Keratinocyte (primary cell): ENCODE data around the gene PCDHA4. TPM values are rescaled to one million over a fixed set of nuclear protein-coding genes. Genes with fewer than 3 reads are reported as not detected.

Experiments
- DNase-seq: peaks from one replicate; pipeline ENCODE4 v3.0.0-alpha.2; 2011; ENCODE audit warnings: low read depth, missing footprints, low spot score
- FAIRE-seq: peaks from 2 replicates; lab custom pipeline; 2011; peaks lifted over from hg19 to GRCh38; lab: Jason Lieb, UNC
- H2AFZ ChIP-seq: 2 replicates; pipeline ENCODE4 v1.6.0; 2012; ENCODE audit warnings: low read length, control low read depth, inconsistent platforms; ENCODE audit not compliant: control insufficient read depth
- H3K27ac ChIP-seq: 2 replicates; pipeline ENCODE4 v1.5.1; 2011; ENCODE audit warnings: low read length; ENCODE audit not compliant: control insufficient read depth, insufficient read depth
- H3K27me3 ChIP-seq: 3 replicates; pipeline ENCODE4 v1.6.0; 2011; ENCODE audit warnings: low read length; ENCODE audit not compliant: control insufficient read depth, insufficient read depth; ENCODE audit errors: extremely low read depth
- H3K36me3 ChIP-seq, 2 experiments: 2 replicates in 1 of 2; 3 replicates in 1 of 2; pipeline ENCODE4 v1.5.1; 2011; ENCODE audit warnings: low read length in 2 of 2, mild to moderate bottlenecking in 1 of 2; ENCODE audit not compliant: control insufficient read depth in 2 of 2, insufficient read depth in 2 of 2; ENCODE audit errors: extremely low read depth in 1 of 2
- H3K4me1 ChIP-seq: 3 replicates; pipeline ENCODE4 v1.5.1; 2011; ENCODE audit warnings: low read length; ENCODE audit not compliant: control insufficient read depth, insufficient read depth; ENCODE audit errors: extremely low read depth
- H3K4me2 ChIP-seq: 3 replicates; pipeline ENCODE4 v1.6.0; 2011; ENCODE audit warnings: low read depth, low read length; ENCODE audit not compliant: control insufficient read depth, insufficient read depth; ENCODE audit errors: extremely low read depth
- H3K4me3 ChIP-seq, 3 experiments: fragments of 200-600 bp in 1 of 3; sonication (generic) in 1 of 3; 2 replicates in 2 of 3; 3 replicates in 1 of 3; pipeline ENCODE4 v1.5.1; 2011 to 2016; ENCODE audit warnings: low read length in 3 of 3, mild to moderate bottlenecking in 3 of 3, control low read depth in 2 of 3, inconsistent platforms in 1 of 3, low read depth in 1 of 3, mixed read lengths in 1 of 3, mixed run types in 1 of 3, moderate library complexity in 1 of 3; ENCODE audit not compliant: control insufficient read depth in 2 of 3, insufficient read depth in 2 of 3; ENCODE audit errors: extremely low read depth in 1 of 3
- H3K79me2 ChIP-seq: 2 replicates; pipeline ENCODE4 v1.6.0; 2012; ENCODE audit warnings: low read length; ENCODE audit not compliant: control insufficient read depth, insufficient read depth
- H3K9ac ChIP-seq: 3 replicates; pipeline ENCODE4 v1.6.0; 2011; ENCODE audit warnings: low read length; ENCODE audit not compliant: control insufficient read depth, insufficient read depth; ENCODE audit errors: extremely low read depth
- H3K9me1 ChIP-seq: 3 replicates; pipeline ENCODE4 v1.6.0; 2011; ENCODE audit warnings: low read length; ENCODE audit not compliant: control insufficient read depth, insufficient read depth; ENCODE audit errors: extremely low read depth
- H3K9me3 ChIP-seq: 2 replicates; pipeline ENCODE4 v1.5.1; 2012; ENCODE audit warnings: low read depth, low read length; ENCODE audit not compliant: control insufficient read depth
- H4K20me1 ChIP-seq: 3 replicates; pipeline ENCODE4 v1.6.0; 2011; ENCODE audit warnings: low read length; ENCODE audit not compliant: control insufficient read depth, insufficient read depth; ENCODE audit errors: extremely low read depth
- CTCF ChIP-seq, 3 experiments: IDR thresholded peaks in 1 of 3; conservative IDR thresholded peaks in 1 of 3; optimal IDR thresholded peaks in 1 of 3; 2 replicates in 2 of 3; 3 replicates in 1 of 3; pipeline versions ENCODE3 to v1.5.1; 2011; ENCODE audit warnings: low read length in 3 of 3, mild to moderate bottlenecking in 3 of 3, moderate library complexity in 2 of 3, control low read depth in 1 of 3, inconsistent platforms in 1 of 3; ENCODE audit not compliant: insufficient read depth in 2 of 3; ENCODE audit errors: extremely low read depth in 1 of 3
- EZH2 ChIP-seq: IDR thresholded peaks from one replicate; pipeline ENCODE4 v1.6.1; 2012; ENCODE audit warnings: inconsistent platforms, mild to moderate bottlenecking, low read length, moderate library complexity
- dilution Hi-C: fragments of 300-500 bp; cut with MboI; formaldehyde crosslinking; loops from one replicate; pipeline ENCODE4 v1.7.0; 2020; ENCODE audit warnings: low sequenced_read_pairs; ENCODE audit not compliant: extremely low pct_ligation_motif_present
- polyA plus RNA-seq, 5 experiments: library from polyadenylated mRNA; depleted of rRNA in 3 of 5; stranded (reverse) in 3 of 5; stranded (forward) in 1 of 5; unstranded in 1 of 5; fragments of >200 nt; gene quantifications; 1 replicate in 1 of 5; 2 replicates in 3 of 5; 3 replicates in 1 of 5; pipeline versions ENCODE4 v1.2.1 to v1.2.3, GENCODE V29; 2011 to 2012; ENCODE audit warnings: missing spikeins in 2 of 5, low read depth in 1 of 5, low replicate concordance in 1 of 5

The PCDHA4 gene
- polyA plus RNA-seq, 1 donor (not counting 4 experiments of a cell fraction or from before 2014, with no cell fraction given), result 0.01 TPM

GRCh38 chr5:140857987-140858240 lies 51.0 kb downstream of the PCDHA4 start:
- no peaks in the 10 kb centered on the region for H3K4me1 ChIP-seq
- no peaks in the 10 kb centered on the region for H3K27me3 ChIP-seq
- H4K20me1 ChIP-seq, result no peaks in the 10 kb centered on the region
- H3K4me3 ChIP-seq, result no peak overlapping the region
- H2AFZ ChIP-seq, result no peak overlapping the region
- dilution Hi-C loops, result no loop called here
- no peak overlapping the region for H3K9ac ChIP-seq
- DNase-seq (no peak), FAIRE-seq (no peak)
- H3K9me3 ChIP-seq, result peaks cover 17% of the 10 kb centered on the region
- no peaks in the 10 kb centered on the region for H3K36me3 ChIP-seq
- no peak overlapping the region for H3K27ac ChIP-seq
- H3K4me2 ChIP-seq, result no peak overlapping the region
- no peaks in the 10 kb centered on the region for H3K79me2 ChIP-seq
- TF ChIP-seq EZH2 (no peak), CTCF (optimal IDR thresholded peaks at IDR 0.05 in 1 of 3, IDR thresholded peaks at IDR 0.05 in 1 of 3, conservative IDR thresholded peaks at IDR 0.05 in 1 of 3; ENCODE audit: extremely low read depth in 1 of 3, insufficient read depth in 2 of 3, low read length in 3 of 3) (no peak)
- no peaks in the 10 kb centered on the region for H3K9me1 ChIP-seq

GRCh38 chr5:140862441-140863295 lies 55.8 kb downstream of the PCDHA4 start:
- Histone ChIP-seq H3K4me2 (no peak overlapping the region), H3K4me3 (no peak overlapping the region), H3K27ac (no peak overlapping the region), H3K27me3 (no peaks in the 10 kb centered on the region), H3K36me3 (no peaks in the 10 kb centered on the region), H3K79me2 (no peaks in the 10 kb centered on the region), H3K4me1 (no peaks in the 10 kb centered on the region), H3K9me3 (peaks cover 12% of the 10 kb centered on the region), H4K20me1 (no peaks in the 10 kb centered on the region), H2AFZ (no peak overlapping the region), H3K9ac (no peak overlapping the region), H3K9me1 (no peaks in the 10 kb centered on the region)
- dilution Hi-C loops, result no loop called here
- FAIRE-seq (no peak), DNase-seq (no peak)
- TF ChIP-seq EZH2, result no peak
- TF ChIP-seq CTCF (optimal IDR thresholded peaks at IDR 0.05 in 1 of 3, IDR thresholded peaks at IDR 0.05 in 1 of 3, conservative IDR thresholded peaks at IDR 0.05 in 1 of 3; ENCODE audit: extremely low read depth in 1 of 3, insufficient read depth in 2 of 3, low read length in 3 of 3), result no peak

Other genes with a start within 250 kb of the PCDHA4 start
- gene SRA1, start 249.6 kb upstream of the PCDHA4 start, polyA plus RNA-seq, result 19.3 to 48.3 TPM (median 32.4 TPM) in 3 replicates
- 6.7 to 12.4 TPM (median 7.1 TPM) in 3 replicates for gene APBB3, start 242.5 kb upstream of the PCDHA4 start, polyA plus RNA-seq
- 63.1 to 95.7 TPM (median 63.5 TPM) in 3 replicates for gene SLC35A4, start 242.2 kb upstream of the PCDHA4 start, polyA plus RNA-seq
- gene CD14, start 173.9 kb upstream of the PCDHA4 start, polyA plus RNA-seq, result 0.06 to 0.19 TPM (median 0.18 TPM) in 3 replicates
- 7.6 to 9.2 TPM (median 7.9 TPM) in 3 replicates for gene TMCO6, start 167.6 kb upstream of the PCDHA4 start, polyA plus RNA-seq
- 65.6 to 143 TPM (median 101 TPM) in 3 replicates for gene NDUFA2, start 159.4 kb upstream of the PCDHA4 start, polyA plus RNA-seq
- 76.4 to 119 TPM (median 118 TPM) in 3 replicates for gene IK, start 159.2 kb upstream of the PCDHA4 start, polyA plus RNA-seq
- gene WDR55, start 142.2 kb upstream of the PCDHA4 start, polyA plus RNA-seq, result 21.6 to 29.3 TPM (median 22.1 TPM) in 3 replicates
- 0.22 to 0.48 TPM (median 0.23 TPM) in 3 replicates for gene DND1, start 133.5 kb upstream of the PCDHA4 start, polyA plus RNA-seq
- 72.0 to 115 TPM (median 87.8 TPM) in 3 replicates for gene HARS1, start 115.7 kb upstream of the PCDHA4 start, polyA plus RNA-seq
- gene HARS2, start 115.6 kb upstream of the PCDHA4 start, polyA plus RNA-seq, result 36.8 to 44.5 TPM (median 40.3 TPM) in 3 replicates
- 47.1 to 75.0 TPM (median 49.2 TPM) in 3 replicates for gene ZMAT2, start 106.6 kb upstream of the PCDHA4 start, polyA plus RNA-seq
- gene PCDHA1, start 20.9 kb upstream of the PCDHA4 start, polyA plus RNA-seq, result 0.03 to 0.07 TPM (median 0.06 TPM) in 3 replicates
- gene PCDHA2, start 12.2 kb upstream of the PCDHA4 start, polyA plus RNA-seq, result 0.01 TPM in 1 of 3 replicates, not detected in the others
- gene PCDHA3, start 6.0 kb upstream of the PCDHA4 start, polyA plus RNA-seq, result 0.01 to 0.02 TPM in 2 of 3 replicates, not detected in the other
- gene PCDHA5, start 14.5 kb downstream of the PCDHA4 start, polyA plus RNA-seq, result 0.01 TPM in 1 of 3 replicates, not detected in the others
- 0.03 to 0.14 TPM (median 0.04 TPM) in 3 replicates for gene PCDHA6, start 20.9 kb downstream of the PCDHA4 start, polyA plus RNA-seq
- 0.02 to 0.05 TPM (median 0.04 TPM) in 3 replicates for gene PCDHA7, start 27.2 kb downstream of the PCDHA4 start, polyA plus RNA-seq
- gene PCDHA8, start 34.1 kb downstream of the PCDHA4 start, polyA plus RNA-seq, result not detected in 3 replicates
- 0.01 TPM in 1 of 3 replicates, not detected in the others for gene PCDHA9, start 41.3 kb downstream of the PCDHA4 start, polyA plus RNA-seq
- gene PCDHA10, start 48.8 kb downstream of the PCDHA4 start, polyA plus RNA-seq, result 0.03 to 0.06 TPM (median 0.05 TPM) in 3 replicates
- 0.12 to 0.28 TPM in 2 of 3 replicates, not detected in the other for gene PCDHA11, start 61.9 kb downstream of the PCDHA4 start, polyA plus RNA-seq
- 0.04 to 0.40 TPM (median 0.07 TPM) in 3 replicates for gene PCDHA12, start 68.2 kb downstream of the PCDHA4 start, polyA plus RNA-seq
- gene PCDHA13, start 75.1 kb downstream of the PCDHA4 start, polyA plus RNA-seq, result 0.04 to 0.12 TPM in 2 of 3 replicates, not detected in the other
- 0.14 to 0.64 TPM (median 0.45 TPM) in 3 replicates for gene PCDHAC1, start 119.2 kb downstream of the PCDHA4 start, polyA plus RNA-seq
- gene PCDHAC2, start 159.4 kb downstream of the PCDHA4 start, polyA plus RNA-seq, result 1.2 to 2.1 TPM (median 1.9 TPM) in 3 replicates
- not detected in 3 replicates for gene PCDHB1, start 244.3 kb downstream of the PCDHA4 start, polyA plus RNA-seq